SIG-M5 treated with dmso at 0.1 percent for 504 hours (cell line): Measurements from ENCODE around the gene BATF2.
"Not testable (repeated sequence)": the region's sequence is repeated elsewhere in the genome, so short reads cannot be mapped to it uniquely, and the experiment has no call there.

Source experiments
- DNase-seq: peaks from one replicate; lab custom pipeline; 2025; ENCODE audit not compliant: unreplicated experiment; lab: John Stamatoyannopoulos, UW

The BATF2 gene

DNA sequence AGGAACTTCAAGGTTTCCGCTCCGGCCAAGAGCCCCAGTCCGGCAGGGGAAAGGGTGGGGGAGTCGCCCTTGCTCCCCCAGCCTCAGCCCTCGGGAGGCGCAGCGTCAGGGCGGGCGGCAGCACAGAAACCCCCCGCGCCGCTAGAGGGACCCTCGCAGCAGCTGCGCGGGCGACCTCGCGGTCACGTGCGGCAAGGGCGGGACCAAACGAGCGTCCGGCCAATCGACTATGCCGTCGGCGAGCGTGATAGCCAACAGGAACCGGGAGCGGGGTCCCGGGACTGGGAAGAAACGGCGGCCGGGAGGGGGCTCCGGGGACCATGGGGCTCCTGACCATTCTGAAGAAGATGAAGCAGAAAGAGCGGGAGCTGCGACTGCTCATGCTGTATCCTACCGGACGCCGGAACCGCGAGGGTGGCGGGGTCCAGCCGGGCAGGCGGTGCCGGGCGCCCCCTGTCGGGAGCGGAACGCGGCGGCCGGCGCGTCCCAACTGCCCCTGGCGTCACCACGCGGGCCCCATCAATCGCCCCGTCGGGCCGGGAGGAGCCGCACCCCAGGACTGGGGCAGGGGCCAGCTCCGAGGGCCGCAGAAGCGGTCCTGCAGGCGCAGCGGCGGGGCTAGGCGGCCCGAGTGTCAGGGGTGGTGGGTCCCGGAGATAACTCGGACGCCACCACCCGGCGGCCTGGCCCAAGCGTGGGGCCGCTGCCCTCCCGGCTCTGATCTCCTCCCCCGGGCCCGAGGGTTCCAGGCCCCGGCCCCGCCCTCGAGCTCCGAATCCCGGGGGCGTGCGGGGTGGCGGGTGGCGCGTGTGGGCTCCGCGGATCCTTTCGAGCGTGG, 17.3 kb upstream of the BATF2 start, which contains the start of gene ARL2:
TSS of gene ARL2 (plus strand) at position 273 of the 838 bp plus-strand sequence. CDS start at position 321, 48 bp downstream.
- DNase-seq: peak; percentile 73

DNA sequence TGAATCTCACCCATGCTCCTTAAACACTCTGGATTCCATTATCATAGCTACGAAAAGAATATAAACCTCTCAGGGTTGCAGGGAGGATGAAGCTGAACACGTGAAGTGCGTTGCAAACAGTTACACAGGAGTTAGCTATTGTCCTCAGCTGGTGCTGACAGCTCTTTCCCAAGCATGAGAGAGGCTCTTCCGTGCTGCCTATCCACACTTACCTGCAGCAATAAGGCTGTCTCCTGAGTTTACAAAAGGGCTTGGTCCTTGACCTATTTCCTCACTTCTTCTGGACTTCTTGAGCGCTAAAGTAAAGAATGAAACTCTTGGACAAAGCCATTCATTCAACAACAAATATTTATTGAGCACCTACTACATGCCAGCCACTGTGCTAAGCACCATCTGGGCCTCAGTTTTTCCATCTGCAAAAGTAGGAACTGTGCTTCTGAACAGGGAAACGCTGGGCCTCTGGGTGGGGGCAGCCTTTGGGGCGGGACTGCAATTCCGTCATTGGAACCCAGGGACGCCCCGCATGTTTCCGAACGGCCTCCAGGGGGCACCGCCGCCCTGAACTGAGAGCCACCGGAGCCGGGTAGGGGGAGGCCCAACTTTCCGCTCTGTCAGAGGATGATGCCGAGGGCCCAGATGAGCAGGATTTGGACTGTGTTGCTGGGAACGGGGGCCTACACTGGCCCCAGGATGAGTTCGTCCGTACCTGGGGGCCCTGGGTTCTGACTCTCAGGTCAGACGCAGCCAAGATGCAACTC, 16.5 kb upstream of the BATF2 start:
- DNase-seq: peak; percentile 93

DNA sequence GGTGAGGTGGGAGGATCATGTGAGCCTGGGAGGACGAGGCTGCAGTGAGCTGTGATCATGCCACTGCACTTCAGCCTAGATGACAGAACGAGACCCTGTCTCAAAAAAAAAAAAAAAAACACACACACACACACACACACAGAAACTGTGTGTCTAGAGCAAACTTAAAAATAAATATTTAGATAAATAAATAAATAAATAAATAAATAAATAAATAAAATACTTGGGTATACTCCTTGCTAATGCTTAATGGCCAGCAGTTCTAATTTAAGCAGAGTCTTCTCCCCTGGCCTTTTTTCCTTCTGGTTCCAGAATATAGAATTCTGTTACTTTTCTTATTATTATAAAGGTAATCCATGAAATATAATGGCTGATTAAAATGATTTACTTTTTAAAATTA, 12.1 kb upstream of the BATF2 start:
- no peak for DNase-seq

DNA sequence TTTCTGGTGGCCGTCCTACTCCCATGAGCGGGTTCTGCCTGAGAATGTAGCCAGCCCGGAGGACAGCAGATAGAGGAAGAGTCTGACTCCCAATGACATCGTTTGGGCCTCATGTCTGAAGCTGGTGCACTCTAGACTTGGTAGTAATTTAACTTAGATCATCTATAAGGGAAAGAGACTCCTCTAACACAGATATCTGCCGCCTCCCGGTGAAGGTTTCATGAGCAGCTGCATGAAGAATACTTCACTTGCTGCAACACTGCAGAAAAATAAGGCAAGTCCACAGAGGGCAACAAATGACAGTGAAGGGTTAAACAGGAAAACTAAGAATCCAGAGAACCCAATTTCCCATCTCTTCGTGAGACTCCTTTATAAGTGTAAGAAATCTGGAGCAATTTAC, 11.2 kb upstream of the BATF2 start:
- no peak for DNase-seq

DNA sequence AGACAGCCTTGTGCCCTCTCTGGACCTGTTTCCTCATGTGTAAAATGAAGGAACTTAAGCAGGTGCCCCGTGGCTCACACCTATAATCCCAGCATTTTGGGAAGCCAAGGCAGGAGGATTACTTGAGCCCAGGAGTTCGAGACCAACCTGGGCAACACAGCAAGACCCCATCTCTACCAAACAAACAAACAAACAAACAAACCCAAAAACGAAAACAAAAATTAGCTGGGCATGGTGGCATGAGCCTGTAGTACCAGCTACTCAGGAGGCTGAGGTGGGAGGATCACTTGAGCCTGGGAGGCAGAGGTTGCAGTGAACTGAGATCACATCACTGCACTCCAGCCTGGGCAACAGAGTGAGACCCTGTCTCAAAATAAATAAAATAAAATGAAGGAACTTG, 7.2 kb upstream of the BATF2 start:
- DNase-seq: not testable (repeated sequence)

DNA sequence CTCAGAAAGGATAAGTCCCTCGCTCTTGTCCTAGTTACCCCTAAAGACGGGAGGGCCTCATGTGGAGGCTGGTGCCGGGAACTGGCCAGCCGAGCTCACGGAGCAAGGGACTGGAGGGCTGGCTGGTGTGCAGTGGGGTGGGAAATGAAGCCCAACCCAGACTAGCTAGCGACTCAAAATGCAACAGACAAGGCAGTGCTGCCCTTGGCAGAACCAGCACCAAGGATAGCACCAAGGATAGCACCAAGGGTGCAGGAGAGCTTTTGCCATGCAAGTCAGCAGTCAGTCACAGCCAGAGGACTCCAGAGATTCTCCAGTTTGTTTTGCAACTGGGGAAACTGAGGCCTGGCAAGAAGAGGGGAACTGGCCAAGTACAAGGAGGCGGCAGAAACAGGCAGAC, 6.5 kb upstream of the BATF2 start:
- no peak for DNase-seq

DNA sequence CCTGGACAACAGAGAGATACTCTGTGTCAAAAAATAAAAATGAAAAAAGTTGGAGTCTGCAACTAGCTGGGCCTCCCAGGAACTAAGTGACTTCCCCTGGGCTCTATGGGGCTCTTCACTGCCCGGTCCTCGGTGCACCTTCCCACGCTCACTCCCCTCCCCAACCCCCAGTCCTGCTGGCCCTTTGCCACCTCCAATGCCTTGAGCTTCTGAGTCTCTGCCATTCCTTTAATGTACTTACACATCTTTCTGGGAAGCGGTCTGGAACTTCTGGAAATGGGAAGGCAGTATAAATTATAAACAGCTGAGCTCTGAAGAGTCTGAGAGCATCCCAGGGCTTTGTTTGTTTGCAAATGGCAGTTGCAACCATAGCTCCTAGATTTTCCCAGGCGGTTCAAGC, 5.9 kb upstream of the BATF2 start:
- no peak for DNase-seq

DNA sequence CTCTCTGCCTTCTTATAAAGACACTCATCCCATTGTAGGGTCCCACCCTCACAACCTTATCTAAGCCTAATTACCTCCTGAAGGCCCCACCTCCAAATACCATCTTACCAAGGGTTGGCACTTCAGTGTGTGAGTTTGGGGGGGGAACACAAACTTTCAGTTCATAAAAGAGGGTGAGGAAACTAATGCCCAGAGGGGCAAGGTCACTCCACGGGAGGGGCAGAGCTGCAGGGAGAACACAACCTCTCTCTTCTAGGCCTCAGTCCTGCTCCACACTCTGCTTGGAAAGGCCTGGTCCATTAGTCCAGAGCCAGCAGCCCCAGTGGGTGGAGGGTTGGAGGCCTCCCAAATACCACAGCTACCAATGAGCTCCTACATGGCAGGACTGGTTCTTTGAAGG, 2.7 kb upstream of the BATF2 start:
- DNase-seq: no peak

DNA sequence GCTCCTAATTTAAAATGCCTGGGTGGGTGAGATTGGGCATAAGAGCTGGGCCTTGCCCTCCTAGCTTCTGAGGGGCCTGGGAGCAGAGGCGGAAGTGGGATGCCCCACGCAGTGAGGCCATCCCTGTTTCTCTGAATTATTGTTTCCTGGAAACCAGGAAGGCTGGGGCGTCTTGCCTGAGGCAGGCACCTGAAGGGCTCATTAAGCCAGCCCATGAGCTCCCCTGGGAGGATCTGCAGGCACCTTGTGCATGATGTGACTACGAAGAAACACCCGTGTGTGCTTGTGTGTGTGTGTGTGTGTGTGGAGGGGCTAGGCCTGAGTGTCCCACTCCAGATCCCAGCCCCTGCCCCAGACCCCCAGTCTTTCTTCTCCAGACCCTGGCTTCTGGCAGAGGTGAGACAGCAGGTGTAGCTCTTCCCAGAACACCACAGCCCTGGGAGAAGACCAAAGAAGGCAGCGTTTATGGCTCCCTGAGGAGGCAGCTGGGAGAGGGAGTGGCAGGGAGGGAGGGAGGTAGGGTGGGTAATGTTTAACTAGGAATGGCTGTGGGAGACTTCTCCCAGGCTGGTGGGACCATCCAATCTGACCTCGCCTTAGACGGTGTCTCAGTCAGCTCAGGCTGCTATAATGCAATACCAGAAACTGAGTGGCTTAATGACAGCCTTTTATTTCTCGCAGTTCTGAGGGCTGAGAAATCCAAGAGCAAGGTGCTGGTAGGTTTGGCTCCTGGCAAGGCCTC, 2.1 kb upstream of the BATF2 start:
- no peak for DNase-seq

DNA sequence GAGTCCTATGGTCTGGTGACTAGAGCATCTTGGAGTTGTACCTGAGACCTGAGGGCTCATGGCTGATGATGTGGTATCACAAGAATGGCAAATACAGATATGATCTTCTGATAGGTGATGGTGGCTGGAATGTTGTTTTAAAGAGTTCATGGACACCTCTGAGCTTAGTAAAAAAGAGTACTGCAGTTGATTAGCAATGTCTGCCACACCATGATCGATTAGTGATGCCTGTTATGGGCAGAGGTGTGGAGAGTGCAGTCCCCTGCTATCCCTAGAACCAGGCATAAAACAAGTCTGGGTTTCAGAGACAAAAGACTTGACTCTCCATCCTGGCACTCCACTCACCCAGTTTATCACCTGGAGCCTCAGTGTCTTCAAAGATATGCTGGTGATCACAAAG, 1.4 kb upstream of the BATF2 start:
- DNase-seq: no peak

DNA sequence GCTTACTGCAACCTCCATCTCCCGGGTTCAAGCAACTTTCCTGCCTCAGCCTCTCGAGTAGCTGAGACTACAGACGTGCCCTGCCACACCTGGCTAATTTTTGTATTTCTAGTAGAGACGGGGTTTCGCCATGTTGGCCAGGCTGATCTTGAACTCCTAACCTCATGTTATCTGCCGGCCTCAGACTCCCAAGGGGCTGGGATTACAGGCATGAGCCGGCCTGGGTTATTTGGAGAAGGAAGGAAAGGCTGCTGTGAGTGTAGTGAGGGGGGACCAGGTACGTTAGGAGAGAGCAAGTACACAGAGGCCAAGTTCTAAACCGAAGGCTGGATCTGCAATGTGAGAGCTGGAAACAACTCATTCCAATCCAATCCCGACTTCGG, 453 bp downstream of the BATF2 start:
- no peak for DNase-seq

DNA sequence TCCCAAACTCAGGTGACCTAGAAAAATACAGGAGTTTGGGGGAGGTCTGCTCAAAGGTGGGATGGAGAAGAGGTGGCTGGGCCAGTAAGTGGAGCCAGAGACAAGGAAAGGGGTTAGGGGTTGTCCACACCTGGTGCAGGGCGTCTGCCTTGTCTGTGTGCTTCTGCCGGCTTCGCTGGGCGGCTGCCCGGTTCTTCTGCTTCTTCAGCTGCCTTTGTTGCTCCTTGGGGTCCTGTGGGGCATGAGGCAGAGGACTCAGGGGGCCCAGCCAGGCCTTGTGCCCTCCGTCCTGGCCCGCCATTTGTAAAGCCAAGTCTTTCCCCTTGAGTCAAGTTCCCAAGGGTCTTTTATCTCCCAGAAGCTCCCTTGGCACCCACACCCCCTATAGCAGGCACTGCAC, 2.5 kb downstream of the BATF2 start:
- DNase-seq: no peak

DNA sequence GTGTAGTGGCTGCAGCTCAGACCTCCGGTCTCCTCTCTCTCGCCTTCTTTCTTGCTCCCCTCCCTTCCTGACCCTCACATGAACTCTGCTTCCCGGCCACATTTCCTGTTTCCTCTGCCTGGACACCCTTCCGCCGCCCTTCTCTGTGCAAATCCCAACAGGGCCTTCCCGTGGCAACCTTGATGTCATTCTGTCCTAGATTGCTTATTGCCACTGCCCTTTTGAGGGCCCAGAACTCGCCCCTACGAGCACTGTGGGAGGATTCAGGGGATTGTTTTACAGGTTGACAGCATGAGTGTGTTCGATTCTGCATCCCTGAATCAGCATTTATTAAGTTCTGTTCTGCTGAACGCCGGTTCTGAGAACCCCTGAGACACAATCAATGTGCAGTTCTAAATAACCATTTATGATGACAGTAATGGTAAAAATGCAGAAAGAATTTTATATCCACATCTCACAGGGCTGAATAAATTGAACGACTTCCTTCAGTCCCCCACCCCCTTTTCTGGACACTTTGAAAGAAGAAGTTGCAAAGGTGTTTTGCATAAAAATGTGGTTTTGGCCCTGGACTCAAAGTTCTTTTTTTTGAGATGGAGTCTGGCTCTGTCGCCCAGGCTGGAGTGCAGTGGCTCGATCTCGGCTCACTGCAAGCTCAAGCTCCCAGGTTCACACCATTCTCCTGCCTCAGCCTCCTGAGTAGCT, 6.4 kb downstream of the BATF2 start:
- no peak for DNase-seq

DNA sequence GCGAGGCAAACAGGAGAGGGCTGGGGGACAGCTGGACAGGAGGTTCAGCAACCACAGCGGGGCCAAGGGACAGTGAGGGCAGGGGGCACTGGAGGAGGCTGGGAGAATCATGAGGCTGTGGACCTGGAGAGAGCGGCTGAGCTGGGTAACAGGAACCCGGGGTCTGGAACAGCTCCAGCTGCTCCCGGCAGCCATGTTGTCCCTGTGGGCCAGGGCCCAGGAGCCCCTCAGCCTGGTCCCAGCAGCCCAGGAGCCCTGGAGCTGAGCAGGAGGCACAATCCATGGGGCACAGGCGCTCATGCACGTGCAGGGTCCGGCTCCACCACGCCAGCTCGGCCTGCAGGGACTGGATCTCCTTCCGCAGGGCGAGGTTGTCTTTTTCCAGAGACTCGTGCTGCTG, 7.4 kb downstream of the BATF2 start:
- DNase-seq: no peak

DNA sequence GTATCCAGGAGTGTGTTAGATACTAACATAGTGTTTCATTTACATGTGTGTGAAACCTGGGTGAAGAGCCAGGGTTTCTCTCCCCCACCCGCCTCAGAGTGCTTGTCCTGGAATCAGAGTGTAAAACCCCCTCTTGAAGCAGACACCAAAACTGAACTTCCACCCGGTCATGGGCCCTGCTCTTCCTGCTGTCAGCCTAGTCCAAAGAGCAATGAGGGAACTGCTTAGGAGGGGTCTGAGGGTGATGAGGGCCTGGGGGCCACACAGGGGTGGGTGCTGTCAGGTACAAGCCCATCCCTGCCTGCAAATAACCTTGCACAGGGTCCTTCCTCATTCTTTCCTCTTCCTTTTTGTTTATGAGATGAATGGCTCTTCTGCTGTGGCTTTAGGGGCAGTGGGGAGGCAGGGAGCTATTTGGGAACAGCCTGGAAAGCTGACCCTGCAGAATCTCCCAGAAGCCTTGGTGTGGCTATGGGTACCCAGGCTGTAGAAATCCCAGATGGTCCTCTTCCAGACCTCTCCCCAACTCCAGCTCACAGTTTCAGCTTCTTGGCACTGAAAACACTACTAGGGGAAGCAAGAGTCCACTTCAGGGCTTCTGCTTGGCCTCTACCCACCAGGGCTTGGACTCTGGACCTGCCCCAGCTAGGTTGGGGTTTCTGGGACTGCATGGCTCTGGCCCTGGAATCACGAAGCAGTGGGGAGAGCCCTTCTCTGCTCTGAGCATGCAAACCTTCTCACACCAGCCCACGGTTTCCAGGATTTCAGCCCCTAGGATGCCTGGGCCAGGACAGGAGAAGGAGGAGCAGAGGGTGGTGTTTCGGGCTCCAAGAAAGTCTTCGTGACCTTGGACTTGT, 8.5 kb downstream of the BATF2 start:
- no peak for DNase-seq

DNA sequence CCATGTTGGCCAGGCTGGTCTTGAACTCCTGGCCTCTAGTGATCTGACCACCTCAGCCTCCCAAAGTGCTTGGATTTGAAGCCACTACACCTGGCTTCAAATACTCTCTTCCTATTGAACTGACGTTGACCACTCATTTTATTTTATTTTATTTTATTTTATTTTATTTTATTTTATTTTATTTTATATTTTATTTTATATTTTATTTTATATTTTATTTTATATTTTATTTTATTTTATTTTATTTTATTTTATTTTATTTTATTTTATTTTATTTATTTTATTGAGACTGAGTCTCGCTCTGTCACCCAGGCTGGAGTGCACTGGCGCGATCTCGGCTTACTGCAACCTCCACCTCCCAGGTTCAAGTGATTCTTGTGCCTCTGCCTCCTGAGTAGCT, 13.4 kb downstream of the BATF2 start:
- not testable (repeated sequence) for DNase-seq

DNA sequence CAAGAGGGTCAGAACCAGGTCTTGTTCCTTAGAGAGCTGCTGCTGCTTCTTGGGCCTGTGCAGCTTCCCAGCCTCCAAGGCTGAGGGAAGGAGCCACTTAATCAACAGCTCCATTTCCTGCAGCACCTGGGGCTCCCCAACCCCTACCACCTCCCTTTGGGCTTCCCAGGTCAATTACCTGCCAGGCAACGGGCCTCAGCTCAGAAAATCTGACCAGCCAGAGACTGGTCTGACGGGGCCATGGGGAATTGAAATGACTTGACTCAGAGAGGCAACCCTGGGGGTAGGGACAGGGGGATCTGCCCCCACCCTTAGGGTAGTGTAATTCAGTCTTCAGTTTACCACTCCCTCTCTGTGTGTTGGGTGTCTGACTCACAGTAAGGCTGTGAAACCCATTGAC, 20.1 kb downstream of the BATF2 start:
- DNase-seq: no peak

DNA sequence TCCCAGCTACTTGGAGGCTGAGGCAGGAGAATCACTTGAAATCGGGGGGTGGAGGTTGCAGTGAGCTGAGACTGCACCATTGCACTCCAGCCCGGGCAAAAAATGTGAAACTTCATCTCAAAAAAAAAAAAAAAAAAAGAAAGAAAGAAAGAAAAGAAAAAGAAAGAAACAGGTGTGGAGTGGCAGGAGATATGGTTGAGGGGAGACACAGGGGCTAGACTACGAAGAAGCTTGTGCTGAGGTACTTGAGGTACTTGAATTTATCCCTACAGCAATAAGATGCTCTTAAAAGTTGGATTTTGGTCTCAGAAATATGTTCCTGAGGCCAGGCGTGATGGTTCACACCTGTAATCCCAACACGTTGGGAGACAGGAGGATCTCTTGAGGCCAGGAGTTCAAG, 22.6 kb downstream of the BATF2 start:
- DNase-seq: no peak

DNA sequence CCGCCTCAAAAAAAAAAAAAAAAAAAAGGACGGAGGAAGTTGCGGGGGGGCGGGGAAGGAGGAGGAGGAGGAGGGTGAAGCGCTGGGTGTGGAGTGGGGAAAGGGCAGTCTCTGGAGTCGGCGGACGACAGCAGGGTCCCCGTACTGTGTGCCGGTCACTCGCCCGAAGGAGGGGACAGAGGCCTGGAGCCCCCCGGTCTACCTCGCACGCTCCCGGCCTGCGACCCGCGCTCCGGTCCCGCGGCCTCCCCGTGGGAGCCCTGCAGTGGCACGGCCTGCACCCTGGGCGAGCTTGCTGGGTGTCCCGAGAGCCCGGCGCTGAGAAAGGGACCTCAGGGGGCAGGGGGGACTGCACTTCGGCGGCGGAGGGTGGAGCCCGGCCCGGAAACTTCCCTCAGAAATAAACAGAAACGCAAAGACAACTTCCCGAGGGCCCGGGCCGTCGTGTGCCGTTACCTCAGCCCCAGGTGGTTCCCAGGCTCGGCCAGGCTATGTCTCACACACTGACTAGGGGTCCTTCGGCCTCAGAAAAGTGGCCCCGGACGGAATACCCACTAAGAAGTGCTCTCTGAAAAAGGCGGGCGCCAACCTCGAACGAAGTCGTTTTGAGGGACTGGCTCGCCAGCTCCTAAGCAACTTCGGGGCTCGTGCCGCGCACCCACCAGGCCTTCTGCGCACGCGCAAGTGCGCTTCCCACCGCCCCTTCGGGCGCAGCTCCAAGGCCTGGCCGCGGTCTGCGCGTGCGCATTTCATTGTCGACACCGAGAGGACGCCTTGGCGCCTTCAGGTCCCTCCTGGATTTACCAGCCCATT, 25.1 kb downstream of the BATF2 start, which contains the start of gene MAJIN:
TSS of gene MAJIN (minus strand) at position 688 of the 813 bp plus-strand sequence. CDS start 12,703 bp downstream, outside the sequence.
- DNase-seq: no peak
